ENCODE results near the gene SLC39A3.

Gene SLC39A3

DNA sequence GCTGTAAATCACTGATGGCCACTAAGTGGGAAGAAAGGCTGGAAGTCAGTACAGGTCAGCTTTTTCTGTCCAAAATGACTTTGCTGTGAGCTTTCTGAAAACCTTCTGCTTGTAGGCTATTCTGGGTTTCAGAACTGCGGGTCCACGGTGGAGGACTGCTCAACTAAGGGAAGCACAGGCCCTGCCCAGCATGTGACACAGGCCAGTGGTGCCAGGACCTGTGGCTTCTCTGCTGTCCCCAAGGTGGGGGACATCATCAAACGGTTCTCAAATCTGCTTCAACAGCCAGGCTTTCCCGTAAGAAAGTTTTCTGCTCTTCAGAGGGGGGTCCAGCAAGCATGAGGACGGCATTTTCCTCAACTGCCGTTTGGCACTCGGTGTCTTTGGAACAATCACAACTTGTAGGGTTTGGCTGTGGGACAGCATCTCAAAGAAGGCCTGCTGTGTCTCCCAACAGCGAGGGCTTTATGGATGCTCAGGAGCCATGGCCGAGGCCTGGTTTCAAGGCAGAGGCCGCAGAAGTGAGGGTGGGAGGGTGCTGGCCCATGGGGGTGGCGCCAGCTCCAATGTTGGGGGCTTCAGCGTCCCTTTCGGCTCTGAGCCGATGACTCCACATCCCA is 39.4 kb upstream of the SLC39A3 start:
- H3K36me3 ChIP-seq, result peaks cover 65% of the 10 kb centered on the region
- H3K4me1 ChIP-seq, result peaks cover 79% of the 10 kb centered on the region
- H3K4me2 ChIP-seq, result peak overlapping the region; percentile 97

DNA sequence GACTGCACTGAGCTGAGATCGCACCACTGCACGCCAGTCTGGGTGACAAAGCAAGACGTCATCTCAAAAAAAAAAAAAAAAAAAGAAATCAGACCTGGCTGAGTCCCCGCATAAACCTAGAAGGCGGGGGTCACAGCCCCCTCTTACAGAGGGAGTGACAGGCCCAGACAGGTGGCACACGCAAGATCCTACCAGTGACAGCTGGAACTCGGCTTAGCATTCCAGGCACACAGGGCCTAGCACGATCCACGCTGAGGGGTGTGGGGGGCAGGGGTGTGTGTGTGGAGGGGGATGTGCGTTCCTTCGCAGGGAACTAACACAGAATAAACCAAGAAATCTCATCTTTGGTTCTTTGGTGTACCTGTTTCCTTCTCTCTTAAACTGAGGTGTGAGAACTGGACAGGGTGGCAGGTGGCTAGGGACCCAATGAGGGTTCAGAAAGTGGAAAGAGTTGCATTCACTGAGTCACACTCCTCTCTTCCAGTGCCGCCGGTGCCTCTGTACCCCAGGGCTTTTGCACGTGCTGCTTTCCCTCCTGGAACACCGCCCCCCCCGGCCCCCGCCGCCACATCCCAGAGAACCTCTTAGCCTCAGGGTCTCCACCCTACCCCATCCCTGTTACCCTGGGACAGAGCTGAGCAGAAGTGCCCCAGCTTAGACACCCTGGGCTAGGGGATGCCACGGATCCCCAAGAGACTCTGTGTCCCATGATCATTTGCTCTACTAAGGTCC is 38.3 kb upstream of the SLC39A3 start:
- Histone ChIP-seq H4K20me1 (peaks cover 93% of the 10 kb centered on the region), H3K27me3 (no peaks in the 10 kb centered on the region), H3K4me3 (no peak overlapping the region), H3K36me3 (peaks cover 71% of the 10 kb centered on the region), H3K9ac (peak overlapping the region; percentile 73; the same call in 1 of the 2 replicates), H3K27ac (peak overlapping the region; percentile 55; the same call in 1 of the 2 replicates), H3K9me3 (no peaks in the 10 kb centered on the region), H3K4me1 (peaks cover 74% of the 10 kb centered on the region), H3K4me2 (peak overlapping the region; percentile 97)
- TF ChIP-seq Cebpa-rat (IDR thresholded peaks at IDR 0.05), result no peak

More for the DNA sequence above, 39.4 kb upstream of the SLC39A3 start:
- no peak for TF ChIP-seq Cebpa-rat (IDR thresholded peaks at IDR 0.05)
- peak overlapping the region; percentile 73 for H3K9ac ChIP-seq
- no peak overlapping the region for H3K4me3 ChIP-seq
- H3K9me3 ChIP-seq, result no peaks in the 10 kb centered on the region
- H4K20me1 ChIP-seq, result peaks cover 86% of the 10 kb centered on the region
- H3K27ac ChIP-seq, result peak overlapping the region; percentile 55
- H3K27me3 ChIP-seq, result no peaks in the 10 kb centered on the region

DNA sequence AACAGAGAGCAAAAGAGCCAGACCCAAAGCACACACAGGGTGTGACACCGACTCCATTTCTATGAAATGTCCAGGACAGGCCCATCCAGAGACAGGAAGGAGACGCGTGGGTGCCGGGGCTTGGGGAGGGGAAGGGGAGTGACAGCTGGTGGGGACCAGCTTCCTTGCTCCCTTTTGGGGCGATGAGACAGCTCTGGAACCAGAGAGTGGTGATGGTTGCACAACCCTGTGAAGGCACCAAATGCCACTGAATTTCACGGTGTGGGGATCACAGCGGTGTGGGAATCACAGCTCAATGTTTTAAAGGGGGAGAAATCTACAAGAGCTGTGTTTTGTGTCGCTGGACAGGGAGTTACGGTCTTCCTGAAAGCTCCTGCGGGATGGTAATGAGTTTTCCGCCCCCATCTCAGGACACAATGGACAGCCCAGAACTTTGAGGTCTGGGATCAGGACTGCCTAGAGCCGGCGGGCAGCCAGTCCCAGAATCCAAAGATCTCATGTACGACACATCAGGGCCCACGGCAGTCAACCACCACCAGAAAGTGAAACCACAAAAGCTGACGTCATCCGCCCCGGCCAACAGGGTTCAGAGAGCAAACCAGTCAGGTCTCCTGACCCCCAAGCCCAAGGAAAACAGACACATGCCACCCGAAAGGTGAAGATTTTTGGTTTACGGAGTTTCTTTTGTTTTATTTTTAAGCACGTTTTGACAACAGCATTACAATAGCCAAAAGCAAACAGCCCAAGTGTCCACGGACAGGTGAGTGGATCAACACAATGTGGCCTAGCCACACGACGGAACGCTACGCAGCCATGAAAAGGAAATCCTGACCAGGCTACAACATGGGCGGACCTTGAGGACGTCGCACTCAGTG is 36.0 kb upstream of the SLC39A3 start:
- H4K20me1 ChIP-seq, result peaks cover 95% of the 10 kb centered on the region
- peak; percentile 54; the same call in 1 of the 2 replicates for TF ChIP-seq Cebpa-rat (IDR thresholded peaks at IDR 0.05)
- H3K27me3 ChIP-seq, result no peaks in the 10 kb centered on the region
- peaks cover 77% of the 10 kb centered on the region for H3K36me3 ChIP-seq
- H3K4me3 ChIP-seq, result peak overlapping the region; percentile 37; the same call in 1 of the 2 replicates
- peak overlapping the region; percentile 73 for H3K9ac ChIP-seq
- peak overlapping the region; percentile 80 for H3K27ac ChIP-seq
- H3K9me3 ChIP-seq, result no peaks in the 10 kb centered on the region
- peaks cover 75% of the 10 kb centered on the region for H3K4me1 ChIP-seq
- H3K4me2 ChIP-seq, result peak overlapping the region; percentile 85

DNA sequence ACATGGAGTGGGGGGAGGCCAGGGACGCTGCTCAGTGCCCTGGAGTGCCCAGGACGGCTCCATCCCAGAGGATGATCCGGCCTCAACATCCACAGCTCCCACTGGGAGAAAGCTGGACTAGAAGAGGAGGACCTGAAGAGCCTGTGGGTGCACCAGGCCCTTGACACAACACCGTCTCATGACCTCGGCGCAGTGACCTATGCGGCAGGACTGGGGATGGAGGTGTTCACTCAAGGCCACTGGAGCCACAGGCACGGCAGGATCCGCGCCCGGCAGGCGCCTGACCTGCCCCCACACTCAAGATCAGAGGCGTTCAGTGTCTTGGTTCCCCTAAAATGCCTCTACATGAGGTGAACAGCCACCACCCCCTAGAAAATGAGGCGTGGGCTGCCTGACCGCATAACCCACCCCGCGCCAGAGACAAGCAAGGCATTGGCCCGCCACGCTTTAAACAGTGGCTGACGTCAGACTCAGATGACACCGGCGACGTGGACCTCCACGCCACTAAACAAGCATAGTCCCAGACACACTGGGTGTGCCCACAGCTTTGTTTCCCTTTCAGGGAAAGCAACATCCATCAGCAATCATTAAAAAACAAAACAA is 35.2 kb upstream of the SLC39A3 start:
- Histone ChIP-seq H3K4me1 (peaks cover 75% of the 10 kb centered on the region), H3K9me3 (no peaks in the 10 kb centered on the region), H3K27ac (peak overlapping the region; percentile 80), H3K4me2 (peak overlapping the region; percentile 85), H3K27me3 (no peaks in the 10 kb centered on the region), H3K4me3 (no peak overlapping the region), H3K36me3 (peaks cover 77% of the 10 kb centered on the region), H3K9ac (peak overlapping the region; percentile 73; the same call in 1 of the 2 replicates), H4K20me1 (peaks cover 95% of the 10 kb centered on the region)
- TF ChIP-seq Cebpa-rat (IDR thresholded peaks at IDR 0.05), result no peak

DNA sequence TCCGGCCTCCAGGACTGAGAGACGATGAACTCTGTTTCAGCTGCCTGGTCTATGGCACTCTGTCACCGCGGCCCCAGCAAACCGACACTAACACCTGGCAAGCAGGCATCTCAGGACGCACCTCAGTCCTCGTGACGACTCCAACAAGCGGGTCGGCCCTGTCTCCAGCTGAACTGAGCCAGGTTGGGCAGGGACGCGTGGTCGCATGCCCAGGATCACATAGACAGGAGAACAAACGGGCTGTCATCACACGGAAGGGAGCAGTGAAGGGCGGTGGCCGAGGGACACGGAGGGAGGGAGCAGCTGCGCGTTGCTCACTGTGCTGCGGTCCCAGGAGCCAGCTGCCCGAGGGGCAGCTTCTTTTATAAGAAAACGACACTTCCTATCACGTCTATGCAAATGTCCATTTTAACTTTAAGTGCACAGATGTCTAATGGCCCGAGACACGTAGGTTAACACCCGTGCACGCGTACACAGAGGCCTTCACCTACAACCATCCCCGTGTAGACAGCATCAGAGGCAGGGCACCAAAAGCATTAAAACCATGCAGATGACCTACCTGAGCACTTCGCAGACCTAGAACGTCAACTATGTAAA is 34.4 kb upstream of the SLC39A3 start:
- Histone ChIP-seq H3K4me1 (peaks cover 75% of the 10 kb centered on the region), H3K4me2 (peak overlapping the region; percentile 85), H3K36me3 (peaks cover 72% of the 10 kb centered on the region), H3K9me3 (no peaks in the 10 kb centered on the region), H3K27ac (peak overlapping the region; percentile 0; the same call in 1 of the 2 replicates), H3K9ac (no peak overlapping the region), H4K20me1 (peaks cover 95% of the 10 kb centered on the region), H3K27me3 (no peaks in the 10 kb centered on the region), H3K4me3 (no peak overlapping the region)
- TF ChIP-seq Cebpa-rat (IDR thresholded peaks at IDR 0.05), result no peak

DNA sequence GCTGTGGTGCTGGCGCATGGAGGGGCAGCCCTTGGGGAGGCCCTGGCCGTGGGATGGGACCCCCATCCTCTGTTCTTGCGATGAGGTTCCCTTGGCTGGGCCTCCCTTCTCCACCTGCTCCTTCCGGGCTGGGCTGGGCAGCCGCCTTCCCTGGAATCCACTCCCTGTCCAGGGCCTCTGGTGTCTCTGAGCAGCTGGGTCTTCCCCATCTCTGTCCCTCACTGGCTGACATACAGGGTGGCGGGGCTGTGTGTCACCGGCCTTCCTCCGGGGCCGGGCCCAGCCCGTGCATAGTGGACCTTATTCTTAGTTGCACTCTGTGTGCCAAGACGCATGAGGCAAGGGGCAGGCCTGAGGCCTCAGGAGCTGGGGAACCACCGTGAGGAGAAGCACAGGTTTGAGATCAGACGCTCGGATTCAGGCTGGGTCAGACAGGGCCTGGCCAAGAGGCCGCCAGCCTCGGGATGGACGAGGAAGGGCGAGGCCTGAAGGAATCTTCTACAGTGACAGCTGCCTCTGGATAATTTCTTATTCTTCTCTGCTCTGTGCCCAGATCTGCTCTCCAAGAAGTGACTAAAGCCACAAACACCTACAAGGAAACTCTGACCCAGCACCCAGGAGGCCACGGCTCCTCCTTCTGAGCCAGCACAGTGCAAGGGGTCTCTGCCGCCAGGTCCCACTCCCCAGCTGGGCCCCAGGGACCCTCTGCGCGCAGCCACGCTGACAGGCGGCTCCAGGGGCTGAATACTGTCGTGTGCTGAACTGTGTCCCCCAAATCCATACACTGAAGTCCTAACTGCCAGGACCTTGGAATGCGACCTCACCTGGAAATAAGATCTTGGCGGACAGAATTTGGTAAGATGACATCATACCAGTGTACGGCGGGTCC is 32.2 kb upstream of the SLC39A3 start:
- TF ChIP-seq Cebpa-rat (IDR thresholded peaks at IDR 0.05), result no peak

DNA sequence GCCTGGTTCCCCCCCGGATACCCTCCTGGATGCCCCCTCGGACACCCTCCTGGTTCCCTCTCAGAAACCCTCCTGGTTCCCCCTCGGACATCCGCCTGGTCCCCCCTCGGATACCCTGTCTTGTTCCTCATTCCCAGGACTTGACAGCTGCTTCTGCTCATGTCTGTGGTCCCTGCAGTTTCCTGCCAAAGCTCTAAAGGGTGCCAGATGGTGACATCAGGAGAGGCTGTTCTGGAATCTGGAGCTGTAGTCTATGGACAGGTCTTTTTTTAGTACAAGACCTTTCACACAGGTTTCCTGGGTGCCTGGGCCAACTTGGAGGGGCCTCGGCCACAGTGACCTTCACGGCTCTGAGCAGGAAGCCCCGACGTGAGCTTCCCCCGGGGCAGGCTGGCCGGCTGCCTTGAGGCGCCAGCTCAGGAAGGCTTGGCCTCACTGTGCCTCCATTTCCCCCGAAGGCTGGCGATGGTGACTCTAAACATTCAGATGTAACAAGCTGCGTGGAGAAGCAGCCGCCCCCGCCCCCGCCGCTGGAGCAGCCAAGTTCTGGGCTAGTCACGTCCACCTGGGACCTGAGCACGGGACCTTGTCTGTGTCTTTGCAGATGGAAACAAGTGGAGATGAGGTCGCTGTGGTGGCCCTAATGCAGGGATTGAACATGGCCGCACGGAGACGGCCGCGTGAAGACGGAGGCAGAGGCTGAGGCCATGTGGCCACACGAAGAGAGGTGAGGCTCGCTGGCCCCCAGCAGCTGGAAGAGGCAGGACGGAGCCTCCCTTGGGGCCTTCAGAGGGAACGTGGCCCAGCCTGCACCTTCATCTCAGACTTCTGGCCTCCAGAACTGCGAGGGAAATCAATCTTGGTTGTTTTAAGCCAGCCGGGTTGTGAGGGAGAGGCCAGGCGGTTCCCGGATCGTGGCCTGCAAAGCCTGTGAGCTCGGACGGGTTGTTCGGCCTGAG is 30.5 kb upstream of the SLC39A3 start:
- Histone ChIP-seq H3K4me1 (peaks cover 51% of the 10 kb centered on the region), H4K20me1 (peaks cover 95% of the 10 kb centered on the region), H3K27ac (peak overlapping the region; percentile 77), H3K4me2 (peak overlapping the region; percentile 86), H3K9ac (peak overlapping the region; percentile 49), H3K36me3 (peaks cover 80% of the 10 kb centered on the region), H3K4me3 (peak overlapping the region; percentile 30; the same call in 1 of the 2 replicates), H3K27me3 (no peaks in the 10 kb centered on the region), H3K9me3 (no peaks in the 10 kb centered on the region)
- TF ChIP-seq Cebpa-rat (IDR thresholded peaks at IDR 0.05), result no peak

More for the DNA sequence above, 32.2 kb upstream of the SLC39A3 start:
- Histone ChIP-seq H3K9me3 (no peaks in the 10 kb centered on the region), H3K4me2 (peak overlapping the region; percentile 86), H4K20me1 (peaks cover 95% of the 10 kb centered on the region), H3K27ac (peak overlapping the region; percentile 67), H3K4me1 (peaks cover 68% of the 10 kb centered on the region), H3K4me3 (no peak overlapping the region), H3K27me3 (no peaks in the 10 kb centered on the region), H3K9ac (peak overlapping the region; percentile 55; the same call in 1 of the 2 replicates), H3K36me3 (peaks cover 72% of the 10 kb centered on the region)
